ENCODE data around the gene IZUMO4. TPM values are rescaled to one million over a fixed set of nuclear protein-coding genes. Genes with fewer than 3 reads are reported as not detected.

Gene IZUMO4
- total and polyA plus RNA-seq, 10 of the 15 experiments (the other 5 are each of a cell fraction or from before 2014, with no cell fraction given), result 0.53 to 27.1 (median 7.5) TPM

- TF ChIP-seq ZNF592 (IDR thresholded peaks at IDR 0.05), result no peak
- no peak for TF ChIP-seq E2F8 (IDR thresholded peaks at IDR 0.05; ENCODE audit: low read depth, partially characterized antibody)
- TF ChIP-seq MYB (IDR thresholded peaks at IDR 0.05; ENCODE audit: borderline replicate concordance, low read depth, low read length), result no peak
- TF ChIP-seq TCF7 (IDR thresholded peaks at IDR 0.05; ENCODE audit: borderline replicate concordance), result no peak
- no peak for TF ChIP-seq ZNF622 (IDR thresholded peaks at IDR 0.05)
- no peak for TF ChIP-seq CHD2 (IDR thresholded peaks at IDR 0.05; ENCODE audit: borderline replicate concordance, low read depth, low read length)
- no peak for TF ChIP-seq ZNF217 (IDR thresholded peaks at IDR 0.05)
- no peak for TF ChIP-seq RELA (IDR thresholded peaks at IDR 0.05; ENCODE audit: borderline replicate concordance, partially characterized antibody)
- no peak for TF ChIP-seq PML (IDR thresholded peaks at IDR 0.05; ENCODE audit: low read length)
- TF ChIP-seq FOXM1 (IDR thresholded peaks at IDR 0.05; ENCODE audit: low read depth, low read length), result no peak
- TF ChIP-seq GATAD2B (conservative IDR thresholded peaks at IDR 0.05; ENCODE audit: low read depth), result 0 out of 2 replicates have a peak, but pooled peaks have one; percentile 13
- no peak for TF ChIP-seq STAT3 (IDR thresholded peaks at IDR 0.05; ENCODE audit: low read depth, low read length)
- no peak for TF ChIP-seq MTA2 (IDR thresholded peaks at IDR 0.05; ENCODE audit: low read depth)
- no peak for TF ChIP-seq NR2C1 (IDR thresholded peaks at IDR 0.05)
- no peak for TF ChIP-seq CBX3 (IDR thresholded peaks at IDR 0.05; ENCODE audit: borderline replicate concordance, low read depth)
- TF ChIP-seq SIN3A (IDR thresholded peaks at IDR 0.05; ENCODE audit: low read depth, low read length), result no peak
- peak; percentile 70 for TF ChIP-seq POLR2AphosphoS5 (IDR thresholded peaks at IDR 0.05; ENCODE audit: low read length)
- TF ChIP-seq RAD21 (IDR thresholded peaks at IDR 0.05; ENCODE audit: insufficient read depth, low read depth, low read length), result no peak
- no peak for TF ChIP-seq JUNB (IDR thresholded peaks at IDR 0.05)
- peak; percentile 72; the same call in 1 of the 2 replicates for TF ChIP-seq NR2F1 (conservative IDR thresholded peaks at IDR 0.05)
- peak; percentile 42; the same call in 1 of the 2 replicates for TF ChIP-seq MLLT1 (IDR thresholded peaks at IDR 0.05)
- no peak for TF ChIP-seq HDAC2 (IDR thresholded peaks at IDR 0.05)
- no peak for TF ChIP-seq MYC (IDR thresholded peaks at IDR 0.05; ENCODE audit: insufficient read depth, insufficient read length, insufficient replicate concordance, low read length, severe bottlenecking)
- no peak for TF ChIP-seq SMAD5 (IDR thresholded peaks at IDR 0.05; ENCODE audit: low read depth)
- no peak for TF ChIP-seq WRNIP1 (IDR thresholded peaks at IDR 0.05; ENCODE audit: borderline replicate concordance, low read depth, low read length)
Observed at GRCh38 chr19:2148482-2149135, 51.9 kb downstream of the IZUMO4 start (continued).

Measured in GM12878 (cell line).